IPS DF 4.7 (cell line): Measurements from ENCODE around the gene SPRR1A.

Source experiments
- DNase-seq: peaks from one replicate; pipeline ENCODE4 v3.0.0-alpha.2; 2013; ENCODE audit warnings: low spot score; ENCODE audit errors: extremely low read depth

The SPRR1A gene

DNA sequence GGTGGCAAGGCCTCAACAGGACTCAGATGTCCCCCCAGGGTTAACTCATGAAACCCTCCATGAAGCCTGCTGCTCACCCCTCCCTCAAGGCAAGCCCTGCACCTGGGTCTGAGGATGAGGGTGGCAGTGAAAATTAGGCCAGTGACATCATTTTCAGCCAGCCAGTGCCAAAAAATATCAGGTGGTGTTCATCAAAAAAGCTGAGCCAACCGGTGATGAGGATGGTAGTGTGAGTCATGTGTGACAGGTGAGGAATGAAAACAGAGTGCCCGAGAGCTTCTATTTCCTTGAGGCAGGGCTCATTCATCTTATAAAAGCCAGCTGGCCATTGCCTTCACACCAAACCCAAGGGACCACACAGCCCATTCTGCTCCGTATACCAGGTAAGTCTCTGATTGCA is at the start of gene SPRR1A:
SPRR1A (plus strand) TSS at position 339 of the 400 bp plus-strand sequence. CDS start 1,150 bp downstream, outside the sequence.
- no peak for DNase-seq

GRCh38 chr1:152940614-152941013 is 43.3 kb upstream of the SPRR1A start:
- no peak for DNase-seq

- DNase-seq = no peak
These were observed 42.7 kb upstream of the SPRR1A start for GRCh38 chr1:152941037-152941711.

- no peak for DNase-seq
These were observed 41.7 kb upstream of the SPRR1A start for GRCh38 chr1:152942161-152942560.

- DNase-seq = no peak
These were observed 37.6 kb upstream of the SPRR1A start for GRCh38 chr1:152946248-152946647.

DNA sequence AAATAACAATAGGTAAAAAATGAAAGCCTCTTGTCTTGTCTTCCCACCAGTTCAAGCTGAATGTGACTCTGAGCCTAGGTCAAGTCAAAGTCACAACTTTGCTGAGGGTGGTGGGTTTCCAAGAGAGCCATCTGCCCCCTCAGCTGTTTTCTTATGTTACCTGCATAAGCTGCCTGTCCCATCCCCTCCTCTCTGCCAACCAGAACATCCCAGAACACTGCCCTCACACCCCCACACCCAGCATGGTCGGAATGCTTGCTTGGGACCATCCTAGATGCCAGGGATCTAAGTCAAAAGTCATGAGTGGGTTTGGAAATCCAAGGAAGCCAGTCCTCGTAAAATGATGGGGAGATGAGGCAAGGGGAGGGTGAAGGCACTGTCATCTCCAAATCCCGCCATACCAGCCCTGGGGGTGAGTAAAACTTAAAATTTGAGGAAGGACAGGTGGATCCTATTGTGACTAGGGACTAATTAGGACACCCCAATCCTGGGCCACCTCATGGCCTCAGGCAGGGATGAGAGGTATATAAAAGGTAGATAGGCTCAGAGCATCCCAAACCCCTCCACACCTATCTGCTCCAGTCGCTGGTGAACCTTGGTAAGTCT is 37.1 kb upstream of the SPRR1A start, which contains the start of gene SPRR5:
SPRR5 (plus strand) TSS at position 556 of the 606 bp plus-strand sequence. CDS start 1,349 bp downstream, outside the sequence.
- DNase-seq = no peak

GRCh38 chr1:152951711-152952110 is 32.2 kb upstream of the SPRR1A start:
- no peak for DNase-seq

GRCh38 chr1:152953761-152954160 is 30.1 kb upstream of the SPRR1A start:
- DNase-seq = no peak

- DNase-seq = no peak
These were observed 29.4 kb upstream of the SPRR1A start for GRCh38 chr1:152954436-152954835.

- DNase-seq = no peak
These were observed 26.3 kb upstream of the SPRR1A start for GRCh38 chr1:152957561-152957960.

GRCh38 chr1:152959273-152959672 is 24.6 kb upstream of the SPRR1A start:
- DNase-seq = no peak

GRCh38 chr1:152959801-152960451 is 24.0 kb upstream of the SPRR1A start:
- no peak for DNase-seq

DNA sequence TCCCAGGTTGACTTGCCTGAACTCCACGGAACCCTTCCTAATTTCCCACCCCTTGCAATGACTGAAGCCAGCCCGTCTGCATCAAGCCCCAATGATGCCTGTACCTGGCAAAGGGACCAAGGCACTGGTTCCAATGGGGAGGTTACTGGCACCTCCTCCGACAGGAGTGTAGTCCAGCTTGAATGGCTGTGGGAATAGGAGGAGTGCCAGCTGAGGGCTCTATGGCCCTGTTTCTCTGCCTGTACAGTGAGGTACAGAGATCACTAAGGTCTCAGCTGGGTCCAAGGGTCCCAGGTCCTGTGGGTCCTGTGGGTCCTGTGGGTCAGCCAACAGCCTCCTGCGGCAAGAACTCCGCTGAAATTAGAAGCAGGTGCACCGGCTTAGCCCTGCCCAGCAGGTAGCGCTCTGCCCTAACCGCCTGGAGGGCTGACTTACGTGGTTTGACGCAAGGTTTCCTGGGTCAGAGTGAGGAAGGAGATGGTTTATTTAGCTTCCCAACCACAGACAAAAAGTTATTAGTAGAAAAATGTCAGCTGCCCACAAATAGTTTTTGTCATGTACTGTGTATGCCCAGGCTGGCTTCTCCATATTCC is 23.3 kb upstream of the SPRR1A start:
- DNase-seq = peak; percentile 19

DNA sequence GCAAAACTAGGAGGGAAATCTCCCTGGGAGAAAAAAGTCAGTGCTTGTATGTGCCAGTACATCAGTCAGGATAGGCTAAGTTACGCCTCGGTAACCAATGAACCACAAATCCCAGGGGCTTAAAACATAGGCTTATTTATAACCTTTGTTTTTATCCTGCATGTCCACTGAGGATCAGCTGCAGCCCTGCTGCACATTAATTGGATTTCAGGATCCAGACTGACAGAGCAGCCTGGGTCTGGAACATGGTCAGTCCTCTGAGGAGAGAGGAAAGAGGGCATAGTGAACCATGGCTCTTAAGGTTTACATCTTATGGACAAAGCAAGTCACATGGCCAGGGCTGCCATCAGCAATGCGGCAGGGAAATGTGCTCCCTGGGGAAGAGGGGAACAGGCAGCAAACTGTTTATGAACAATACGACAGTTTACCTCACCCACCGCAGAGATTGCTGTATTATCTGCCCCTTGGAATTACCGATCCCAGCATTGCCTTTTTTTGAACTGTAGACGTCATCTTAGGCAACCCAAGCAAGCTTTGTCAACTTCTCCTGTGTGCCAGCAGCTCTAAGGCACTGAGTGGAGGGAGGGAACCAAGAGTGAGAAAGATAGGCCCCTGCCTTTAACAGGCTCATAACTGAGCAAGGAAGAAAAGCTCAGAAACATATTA is 22.5 kb upstream of the SPRR1A start:
- DNase-seq = no peak

DNA sequence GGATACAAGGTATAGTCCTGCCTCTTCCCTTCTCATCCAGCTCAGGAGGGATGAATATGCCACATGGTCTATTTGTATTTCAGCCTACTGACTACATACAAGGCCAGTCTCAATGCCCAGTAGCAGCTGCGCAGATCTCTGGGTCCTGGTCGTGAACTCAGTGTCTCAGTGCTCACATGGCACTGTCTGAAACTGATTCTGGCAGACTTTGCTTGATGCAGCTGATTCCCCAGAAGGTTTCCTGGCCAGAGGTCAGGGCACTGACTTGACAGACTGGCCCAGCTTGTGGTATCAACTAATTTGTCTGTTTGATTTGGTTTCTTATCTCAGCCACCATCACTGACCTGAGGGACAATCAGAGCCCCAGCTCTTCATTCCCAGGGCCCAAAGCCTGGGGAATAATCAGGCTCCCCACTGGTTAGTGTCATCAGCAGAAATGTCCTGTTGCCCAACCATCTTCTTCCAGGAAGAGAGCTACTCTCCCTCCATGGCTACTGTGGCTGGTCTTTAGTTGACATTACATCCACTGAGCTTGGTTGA is 20.9 kb upstream of the SPRR1A start:
- no peak for DNase-seq

DNA sequence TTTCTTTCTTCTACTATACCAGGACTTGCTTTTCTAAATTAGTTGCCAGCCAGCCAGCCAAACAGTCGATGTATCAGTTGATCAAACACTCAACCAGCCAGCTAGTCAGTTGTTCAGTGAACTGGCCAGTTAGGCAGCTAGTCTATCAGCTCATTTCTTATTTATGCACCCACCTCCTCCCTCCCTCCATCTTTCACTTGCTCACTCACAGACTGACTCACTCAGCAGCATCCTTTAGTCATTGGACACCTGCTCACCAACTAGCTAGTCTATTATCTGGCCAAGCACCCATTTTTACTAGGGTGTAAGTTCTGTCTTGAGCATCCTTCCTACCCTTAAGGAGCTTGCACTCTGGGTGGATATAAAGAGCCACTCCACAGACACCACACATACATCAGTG is 19.3 kb upstream of the SPRR1A start:
- DNase-seq = no peak

GRCh38 chr1:152965853-152966252 is 18.0 kb upstream of the SPRR1A start:
- no peak for DNase-seq

DNA sequence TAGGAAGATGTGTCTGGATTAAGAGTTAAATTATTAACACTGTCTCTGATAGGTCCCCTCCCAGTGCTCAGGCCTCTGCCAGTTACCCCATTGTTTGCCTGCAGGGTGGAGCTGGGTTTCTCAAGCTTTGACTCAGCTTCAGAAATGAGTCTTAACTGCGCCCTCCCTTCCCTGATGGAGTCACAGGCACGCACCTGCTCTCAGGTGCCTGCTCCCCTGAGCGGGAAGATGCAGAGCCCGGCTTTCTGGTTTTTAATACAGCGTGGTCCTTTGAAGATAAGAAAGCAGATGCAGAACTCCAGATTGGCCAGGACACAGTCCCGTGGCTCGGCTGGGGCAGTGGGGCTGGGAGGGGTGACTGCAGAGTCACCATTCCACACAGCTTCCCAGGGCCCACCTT is 16.7 kb upstream of the SPRR1A start:
- DNase-seq = no peak

DNA sequence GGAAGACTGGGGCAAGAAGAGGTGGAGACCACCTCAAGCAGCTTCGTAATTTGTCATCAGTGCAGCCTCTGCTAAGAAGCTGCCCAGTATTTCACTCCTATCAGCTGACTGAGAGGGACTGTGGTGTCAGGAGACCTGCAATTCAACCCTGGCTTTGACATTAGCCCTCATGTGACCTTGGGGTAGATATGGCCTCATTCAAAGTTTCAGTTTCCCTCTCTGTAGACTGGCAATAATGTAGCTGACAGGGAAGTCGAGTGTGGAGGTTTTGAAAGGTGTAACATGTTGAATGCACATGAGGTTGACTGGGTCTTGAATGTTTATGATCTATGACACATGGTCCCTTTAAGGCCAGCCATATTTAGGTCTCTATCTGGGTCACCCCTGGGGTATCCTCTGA is 15.6 kb upstream of the SPRR1A start:
- no peak for DNase-seq

DNA sequence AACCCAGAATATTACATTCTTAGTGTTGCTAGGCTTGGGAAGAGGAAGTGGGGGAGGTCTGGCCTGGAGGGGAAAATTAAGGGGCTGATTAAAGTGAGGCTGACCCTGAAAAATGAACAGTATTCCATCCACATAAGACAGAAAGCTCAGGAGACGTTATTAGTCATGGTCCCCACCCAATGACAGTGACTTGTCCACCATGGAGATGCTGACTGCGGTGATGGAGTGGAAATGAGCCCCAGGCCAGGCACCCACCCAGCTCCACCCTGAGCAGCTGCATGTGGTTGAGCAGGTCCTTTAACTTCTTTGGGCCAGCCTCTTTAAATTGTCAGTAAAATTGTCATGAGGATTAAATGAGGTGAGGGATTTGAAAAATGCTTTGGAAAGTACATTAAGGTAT is 14.8 kb upstream of the SPRR1A start:
- no peak for DNase-seq

- no peak for DNase-seq
These were observed 13.4 kb upstream of the SPRR1A start, which contains the start of gene SPRR4 for GRCh38 chr1:152970495-152970894. SPRR4 (plus strand) TSS chr1:152970648; CDS start chr1:152971891, 1,243 bp downstream.
